NT2/D1 (cell line): Measurements from ENCODE around the gene NACA2.
"Not testable (repeated sequence)": the region's sequence is repeated elsewhere in the genome, so short reads cannot be mapped to it uniquely, and the experiment has no call there.

Experiments used
- DNase-seq: peaks from one replicate; pipeline ENCODE4 v3.0.0-alpha.2; 2011; ENCODE audit warnings: low read depth, low spot score
- H3K27me3 ChIP-seq: 2 replicates; pipeline ENCODE4 v1.6.0; 2011; ENCODE audit warnings: mild to moderate bottlenecking; ENCODE audit not compliant: insufficient read length, insufficient read depth
- H3K36me3 ChIP-seq: 2 replicates; pipeline ENCODE4 v1.6.1; 2011; ENCODE audit warnings: mild to moderate bottlenecking, low read length, mixed read lengths; ENCODE audit not compliant: insufficient read depth, insufficient read length
- H3K4me1 ChIP-seq: 2 replicates; pipeline ENCODE4 v1.5.1; 2011; ENCODE audit not compliant: insufficient read depth, insufficient read length
- H3K4me3 ChIP-seq: 2 replicates; pipeline ENCODE4 v1.5.1; 2011; ENCODE audit warnings: low read depth; ENCODE audit not compliant: insufficient read length
- H3K9ac ChIP-seq: 2 replicates; pipeline ENCODE4 v1.6.0; 2011; ENCODE audit warnings: low read depth; ENCODE audit not compliant: insufficient read length
- H3K9me3 ChIP-seq: 2 replicates; pipeline ENCODE4 v1.5.1; 2011; ENCODE audit warnings: mild to moderate bottlenecking, low read length; ENCODE audit not compliant: insufficient read depth
- SUZ12 ChIP-seq: IDR thresholded peaks from 2 replicates; pipeline ENCODE4 v1.6.1; 2011; ENCODE audit not compliant: insufficient read length, insufficient read depth; ENCODE audit errors: extremely low read depth
- YY1 ChIP-seq: IDR thresholded peaks from 2 replicates; pipeline ENCODE4 v1.6.1; 2011; ENCODE audit not compliant: insufficient read length, insufficient read depth
- ZNF274 ChIP-seq: IDR thresholded peaks from 2 replicates; pipeline ENCODE4 v1.6.1; 2011; ENCODE audit warnings: mild to moderate bottlenecking, low read depth, low read length

The NACA2 gene

DNA sequence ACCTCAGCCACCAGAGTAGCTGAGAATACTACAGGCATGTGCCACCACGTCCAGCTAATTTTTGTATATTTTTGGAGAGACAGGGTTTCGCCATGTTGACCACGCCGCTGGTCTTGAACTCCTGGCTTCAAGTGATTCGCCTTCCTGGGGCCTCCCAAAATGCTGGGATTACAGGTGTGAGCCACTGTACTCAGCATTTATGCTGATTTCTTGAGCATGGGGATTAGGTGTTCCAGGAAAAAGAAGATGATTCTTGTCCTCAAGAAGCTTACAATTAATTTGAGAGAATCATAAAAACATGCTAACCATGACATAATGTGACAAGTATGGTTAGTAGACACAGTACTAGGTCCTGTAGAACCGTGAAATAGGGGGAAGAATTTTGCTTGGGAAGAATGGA is 30.9 kb downstream of the NACA2 start:
- TF ChIP-seq ZNF274 (no peak), YY1 (no peak), SUZ12 (no peak)
- no peak overlapping the region for H3K9ac ChIP-seq
- no peaks in the 10 kb centered on the region for H3K9me3 ChIP-seq
- no peaks in the 10 kb centered on the region for H3K4me1 ChIP-seq
- no peaks in the 10 kb centered on the region for H3K36me3 ChIP-seq
- no peak for DNase-seq
- no peak overlapping the region for H3K4me3 ChIP-seq
- no peaks in the 10 kb centered on the region for H3K27me3 ChIP-seq

DNA sequence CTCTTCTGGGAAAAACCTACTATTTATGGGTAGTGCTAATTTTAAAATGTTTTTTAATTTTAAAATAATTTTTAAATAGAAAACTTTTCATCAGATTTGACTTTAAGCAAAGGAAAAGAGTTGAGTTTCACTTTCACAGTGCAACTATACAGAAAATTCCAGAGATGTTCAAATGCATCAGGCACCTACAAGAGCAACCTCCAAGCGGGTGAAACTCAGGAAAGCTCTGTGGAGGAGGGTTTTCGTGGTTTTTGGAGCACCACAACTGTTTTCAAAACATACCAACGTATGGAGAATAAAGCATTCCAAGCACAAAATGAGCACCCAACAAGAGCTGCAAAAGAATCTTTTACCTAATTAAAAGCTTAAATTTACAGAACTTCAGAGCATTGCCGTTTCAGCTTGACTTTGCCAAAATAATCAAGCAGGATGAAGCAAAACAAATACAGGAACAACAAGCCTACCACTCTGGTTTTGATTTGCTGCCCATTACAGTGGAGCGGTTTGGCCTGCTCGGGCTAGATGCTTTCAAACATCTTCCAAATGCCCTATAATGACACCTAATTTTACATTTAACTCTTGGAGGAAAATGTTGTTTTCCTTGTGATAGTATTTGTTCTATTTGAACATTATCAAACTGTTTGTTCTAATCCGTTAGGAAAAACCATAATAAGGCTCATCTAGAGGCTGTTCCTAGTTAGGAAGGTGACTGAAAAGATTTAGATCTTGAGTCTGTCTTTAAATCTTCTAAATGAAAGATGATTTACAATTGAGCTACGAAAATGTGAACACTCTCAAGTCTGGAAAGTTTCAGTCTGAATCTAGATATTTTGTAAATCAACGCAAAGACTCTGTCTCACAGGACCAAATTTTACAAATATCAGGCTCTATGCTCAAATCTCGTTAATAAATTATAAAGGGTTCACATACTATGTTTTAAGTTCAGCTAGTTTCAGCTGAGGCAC is 34.5 kb downstream of the NACA2 start:
- Histone ChIP-seq H3K27me3 (no peaks in the 10 kb centered on the region), H3K36me3 (no peaks in the 10 kb centered on the region), H3K9me3 (no peaks in the 10 kb centered on the region), H3K4me3 (no peak overlapping the region), H3K9ac (no peak overlapping the region), H3K4me1 (no peaks in the 10 kb centered on the region)
- TF ChIP-seq YY1 = no peak
- no peak for TF ChIP-seq ZNF274
- TF ChIP-seq SUZ12 = no peak
- DNase-seq = no peak

GRCh38 chr17:61555127-61555566 is 35.9 kb downstream of the NACA2 start:
- no peak for DNase-seq
- Histone ChIP-seq H3K36me3 (no peaks in the 10 kb centered on the region), H3K9ac (no peak overlapping the region), H3K9me3 (no peaks in the 10 kb centered on the region), H3K4me3 (no peak overlapping the region), H3K4me1 (no peaks in the 10 kb centered on the region), H3K27me3 (no peaks in the 10 kb centered on the region)
- TF ChIP-seq ZNF274 = no peak
- TF ChIP-seq YY1 = no peak
- TF ChIP-seq SUZ12 = no peak

DNA sequence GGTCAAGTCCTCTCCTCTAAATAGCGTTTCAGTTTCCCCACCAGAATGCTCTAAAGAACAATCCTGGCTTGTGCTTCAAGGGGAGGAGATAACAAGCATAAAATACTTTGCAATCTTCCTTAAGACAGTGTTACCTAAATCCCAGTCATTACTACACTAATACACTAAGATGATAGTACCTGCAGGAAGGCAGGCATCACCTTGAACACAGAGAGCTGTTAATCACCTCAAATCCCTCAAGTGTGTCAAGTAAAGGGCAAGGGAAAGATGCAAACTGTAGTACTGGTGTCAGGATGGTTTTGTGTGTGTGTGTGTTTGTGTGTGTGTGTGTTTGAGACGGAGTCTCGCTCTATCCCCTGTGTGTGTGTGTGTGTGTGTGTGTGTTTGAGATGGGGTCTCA is 36.8 kb downstream of the NACA2 start:
- H3K36me3 ChIP-seq = no peaks in the 10 kb centered on the region
- H3K9ac ChIP-seq = no peak overlapping the region
- no peaks in the 10 kb centered on the region for H3K4me1 ChIP-seq
- H3K27me3 ChIP-seq = no peaks in the 10 kb centered on the region
- H3K4me3 ChIP-seq = no peak overlapping the region
- DNase-seq = no peak
- no peaks in the 10 kb centered on the region for H3K9me3 ChIP-seq
- TF ChIP-seq SUZ12 (no peak), YY1 (no peak), ZNF274 (no peak)

DNA sequence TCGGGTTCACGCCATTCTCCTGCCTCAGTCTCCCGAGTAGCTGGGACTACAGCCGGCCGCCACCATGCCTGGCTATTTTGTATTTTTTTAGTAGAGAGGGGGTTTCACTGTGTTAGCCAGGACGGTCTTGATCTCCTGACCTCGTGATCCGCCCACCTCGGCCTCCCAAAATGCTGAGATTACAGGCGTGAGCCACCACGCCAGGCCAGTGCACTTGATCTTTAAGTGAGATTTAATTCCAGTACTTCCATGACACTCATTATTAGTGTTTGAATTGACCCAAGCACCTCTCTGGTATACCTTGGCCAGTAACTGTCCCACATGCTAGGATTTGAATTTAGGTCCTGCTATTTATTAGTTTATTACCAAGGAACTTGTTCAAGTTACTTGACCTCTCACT is 38.5 kb downstream of the NACA2 start:
- H3K27me3 ChIP-seq, H3K36me3 ChIP-seq, H3K9ac ChIP-seq, H3K9me3 ChIP-seq, H3K4me1 ChIP-seq, H3K4me3 ChIP-seq, DNase-seq: not testable (repeated sequence)

- Histone ChIP-seq H3K9ac (no peak overlapping the region), H3K27me3 (no peaks in the 10 kb centered on the region), H3K4me3 (no peak overlapping the region), H3K4me1 (no peaks in the 10 kb centered on the region), H3K9me3 (no peaks in the 10 kb centered on the region), H3K36me3 (no peaks in the 10 kb centered on the region)
- no peak for DNase-seq
- TF ChIP-seq YY1 (no peak), ZNF274 (no peak), SUZ12 (no peak)
These were observed 39.7 kb downstream of the NACA2 start for GRCh38 chr17:61551255-61551742.

- no peak for TF ChIP-seq YY1
- no peak for TF ChIP-seq SUZ12
- TF ChIP-seq ZNF274 = no peak
- Histone ChIP-seq H3K9me3 (no peaks in the 10 kb centered on the region; the same call in 1 of the 2 replicates), H3K36me3 (no peaks in the 10 kb centered on the region), H3K9ac (no peak overlapping the region), H3K4me1 (no peaks in the 10 kb centered on the region), H3K4me3 (no peak overlapping the region), H3K27me3 (no peaks in the 10 kb centered on the region)
- no peak for DNase-seq
These were observed 43.9 kb downstream of the NACA2 start for GRCh38 chr17:61547113-61547512.
